OCI-LY3 (cell line): ENCODE measurements around the gene PMM1.

Experiments used
- CTCF ChIP-seq: fragments of 200-600, 300-600 bp; sonication (generic); IDR thresholded peaks from 2 replicates; pipeline ENCODE4 v1.5.1; 2014; ENCODE audit warnings: antibody characterized with exemption, low read length, low read depth
- EZH2phosphoT487 ChIP-seq: fragments of 200-600 bp; shearing (Covaris generic); IDR thresholded peaks from 2 replicates; pipeline ENCODE4 v1.6.1; 2018; ENCODE audit warnings: antibody characterized with exemption, mixed run types, low read depth

- TF ChIP-seq CTCF, result no peak
- no peak for TF ChIP-seq EZH2phosphoT487
Observed at GRCh38 chr22:41579997-41580355, 9.7 kb downstream of the PMM1 start.
